ENCODE results near the gene KCNK16.

Gene KCNK16

DNA sequence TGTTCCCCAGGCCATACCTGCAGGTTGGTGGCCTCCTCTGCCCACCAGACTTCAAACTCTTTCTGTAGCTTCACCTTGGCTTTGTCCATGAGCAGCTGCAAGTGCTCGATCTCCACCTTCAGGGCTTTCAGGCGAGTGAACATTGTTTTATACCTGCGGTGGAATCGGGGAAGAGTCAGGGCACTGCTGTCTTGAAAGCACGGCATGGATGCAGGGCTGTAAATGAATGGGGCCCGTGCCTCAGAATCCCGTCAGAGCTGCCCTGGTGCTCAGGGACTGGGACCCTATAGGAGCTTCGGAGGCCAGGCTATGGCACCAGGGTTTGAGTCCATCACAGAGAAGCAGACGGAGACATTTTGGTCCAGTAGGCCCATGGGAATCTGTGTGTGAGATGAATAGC is 37.9 kb upstream of the KCNK16 start:
- Histone ChIP-seq H3K9me3 (ENCODE audit: control insufficient read depth, low read length) (no peaks in the 10 kb centered on the region), H3K9ac (no peak overlapping the region), H3K4me2 (ENCODE audit: low read length) (no peak overlapping the region), H3K4me1 (no peaks in the 10 kb centered on the region), H3K27me3 (ENCODE audit: control insufficient read depth, insufficient read depth, low read length) (no peaks in the 10 kb centered on the region), H3K27ac (no peak overlapping the region), H3K36me3 (ENCODE audit: control insufficient read depth, insufficient read depth, low read length) (no peaks in the 10 kb centered on the region), H2AFZ (no peak overlapping the region), H3K4me3 (ENCODE audit: low read depth, low read length) (no peak overlapping the region), H3K79me2 (no peaks in the 10 kb centered on the region)
- TF ChIP-seq, protein P1, sequence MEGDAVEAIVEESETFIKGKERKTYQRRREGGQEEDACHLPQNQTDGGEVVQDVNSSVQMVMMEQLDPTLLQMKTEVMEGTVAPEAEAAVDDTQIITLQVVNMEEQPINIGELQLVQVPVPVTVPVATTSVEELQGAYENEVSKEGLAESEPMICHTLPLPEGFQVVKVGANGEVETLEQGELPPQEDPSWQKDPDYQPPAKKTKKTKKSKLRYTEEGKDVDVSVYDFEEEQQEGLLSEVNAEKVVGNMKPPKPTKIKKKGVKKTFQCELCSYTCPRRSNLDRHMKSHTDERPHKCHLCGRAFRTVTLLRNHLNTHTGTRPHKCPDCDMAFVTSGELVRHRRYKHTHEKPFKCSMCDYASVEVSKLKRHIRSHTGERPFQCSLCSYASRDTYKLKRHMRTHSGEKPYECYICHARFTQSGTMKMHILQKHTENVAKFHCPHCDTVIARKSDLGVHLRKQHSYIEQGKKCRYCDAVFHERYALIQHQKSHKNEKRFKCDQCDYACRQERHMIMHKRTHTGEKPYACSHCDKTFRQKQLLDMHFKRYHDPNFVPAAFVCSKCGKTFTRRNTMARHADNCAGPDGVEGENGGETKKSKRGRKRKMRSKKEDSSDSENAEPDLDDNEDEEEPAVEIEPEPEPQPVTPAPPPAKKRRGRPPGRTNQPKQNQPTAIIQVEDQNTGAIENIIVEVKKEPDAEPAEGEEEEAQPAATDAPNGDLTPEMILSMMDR (IDR thresholded peaks at IDR 0.05) = no peak

DNA sequence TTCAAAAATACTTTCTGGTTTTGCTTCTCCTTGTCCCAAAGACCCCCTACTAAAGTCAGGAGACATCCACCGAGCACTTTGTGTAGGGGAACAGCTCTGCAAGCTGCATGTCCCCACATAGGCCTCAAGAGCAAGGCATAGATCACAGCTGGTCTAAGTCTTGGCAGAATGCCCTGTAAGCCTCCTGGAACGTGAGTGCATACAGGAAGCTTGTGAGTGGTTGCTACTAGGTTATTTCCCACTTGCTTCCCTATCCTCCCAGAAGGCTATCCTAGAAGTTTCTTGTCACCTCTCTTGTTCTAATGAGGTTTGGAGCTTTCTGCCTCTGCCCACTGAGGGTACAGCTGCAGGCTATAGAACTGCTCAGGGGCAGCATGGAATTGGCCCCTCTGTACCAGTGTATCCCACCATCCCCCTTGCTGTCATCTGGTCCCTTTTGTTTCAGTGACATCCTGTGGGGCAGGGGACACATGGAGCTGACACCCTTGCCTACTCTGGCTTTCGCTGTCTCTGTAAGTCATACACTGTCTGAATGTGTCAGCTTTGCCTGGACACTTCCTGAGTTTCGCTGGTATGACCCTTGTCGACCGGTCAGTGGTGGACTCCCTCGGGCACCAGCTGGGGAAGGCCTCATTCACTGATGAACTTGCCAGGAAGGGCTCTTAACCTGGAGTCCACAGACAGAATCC is 35.6 kb upstream of the KCNK16 start:
- Histone ChIP-seq H2AFZ (no peak overlapping the region), H3K4me3 (ENCODE audit: low read depth, low read length) (no peak overlapping the region), H3K27ac (no peak overlapping the region), H3K9me3 (ENCODE audit: control insufficient read depth, low read length) (no peaks in the 10 kb centered on the region), H3K4me2 (ENCODE audit: low read length) (no peak overlapping the region), H3K79me2 (no peaks in the 10 kb centered on the region), H3K36me3 (ENCODE audit: control insufficient read depth, insufficient read depth, low read length) (no peaks in the 10 kb centered on the region), H3K27me3 (ENCODE audit: control insufficient read depth, insufficient read depth, low read length) (no peaks in the 10 kb centered on the region), H3K4me1 (no peaks in the 10 kb centered on the region), H3K9ac (no peak overlapping the region)
- TF ChIP-seq, protein P1 (IDR thresholded peaks at IDR 0.05) = no peak

DNA sequence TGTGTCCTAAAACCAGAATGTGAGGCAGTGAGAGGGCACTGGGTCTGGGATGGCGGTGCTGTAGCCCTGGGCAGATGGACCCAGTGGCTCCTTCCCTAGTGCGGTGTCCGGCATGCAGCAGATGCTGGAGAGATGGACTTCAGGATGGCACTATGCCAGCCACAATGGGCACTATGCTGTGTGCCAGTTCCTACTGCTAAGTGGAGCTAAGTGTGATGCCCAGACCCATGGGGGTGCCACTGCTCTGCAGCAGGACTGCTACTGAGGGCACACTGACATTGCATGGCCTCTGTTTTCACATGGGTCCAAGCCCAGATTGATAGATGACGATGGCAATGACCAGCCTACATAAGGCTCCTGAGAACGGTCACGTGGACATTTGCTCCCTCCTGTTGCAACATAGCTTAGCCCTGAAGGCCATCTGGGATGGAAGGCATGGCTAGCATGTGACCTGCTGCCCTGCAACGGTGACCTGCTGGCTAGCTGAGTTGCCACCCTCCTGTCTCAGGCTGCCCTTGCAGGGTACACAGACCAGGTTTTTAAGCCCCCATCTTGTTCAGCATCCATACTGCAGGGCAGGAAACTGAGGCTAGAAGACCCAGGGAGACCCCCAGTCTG is 31.3 kb upstream of the KCNK16 start:
- H3K4me1 ChIP-seq = no peaks in the 10 kb centered on the region
- no peaks in the 10 kb centered on the region for H3K36me3 ChIP-seq (ENCODE audit: control insufficient read depth, insufficient read depth, low read length)
- no peaks in the 10 kb centered on the region for H3K79me2 ChIP-seq
- H3K9ac ChIP-seq = no peak overlapping the region
- TF ChIP-seq, protein P1 (IDR thresholded peaks at IDR 0.05) = no peak
- no peak overlapping the region for H3K4me3 ChIP-seq (ENCODE audit: low read depth, low read length)
- no peak overlapping the region for H2AFZ ChIP-seq
- H3K27me3 ChIP-seq (ENCODE audit: control insufficient read depth, insufficient read depth, low read length) = no peaks in the 10 kb centered on the region
- no peak overlapping the region for H3K4me2 ChIP-seq (ENCODE audit: low read length)
- no peaks in the 10 kb centered on the region for H3K9me3 ChIP-seq (ENCODE audit: control insufficient read depth, low read length)
- no peak overlapping the region for H3K27ac ChIP-seq

DNA sequence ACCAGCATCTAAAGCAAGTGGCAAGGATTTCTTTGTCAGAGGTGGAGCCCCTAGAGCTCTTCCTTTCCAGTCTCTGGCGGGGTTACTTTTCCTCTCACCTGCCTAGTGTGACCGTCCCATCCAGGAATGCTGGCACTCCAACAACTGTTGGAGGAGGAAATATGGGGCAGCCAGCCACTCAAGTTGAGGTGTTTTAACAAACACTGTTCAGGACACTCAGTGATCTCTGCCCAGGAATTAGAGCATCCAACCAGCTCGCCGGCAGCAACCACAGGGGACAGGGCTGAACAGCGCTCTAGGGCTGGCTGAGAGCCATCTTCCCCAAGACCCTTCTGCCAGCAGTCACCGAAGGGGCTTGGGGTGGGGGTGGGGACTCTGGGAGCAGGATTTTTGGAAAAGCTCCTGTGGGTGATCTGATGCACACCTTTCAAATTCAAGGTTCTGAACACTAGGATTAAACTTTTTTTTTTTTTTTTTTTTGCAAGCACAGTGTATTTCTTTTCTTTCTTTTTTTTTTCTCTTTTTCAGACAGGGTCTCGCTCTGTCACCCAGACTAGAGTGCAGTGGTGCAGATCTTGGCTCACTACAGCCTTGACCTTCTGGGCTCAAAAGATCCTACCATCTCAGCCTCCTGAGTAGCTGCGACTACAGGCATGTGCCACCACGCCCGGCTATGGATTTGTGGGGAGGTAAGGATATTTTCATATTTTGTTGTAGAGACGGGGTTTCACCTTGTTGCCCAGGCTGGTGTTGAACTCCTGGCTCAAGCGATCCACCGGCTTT is 28.4 kb upstream of the KCNK16 start:
- Histone ChIP-seq H3K27ac (no peak overlapping the region), H3K9me3 (ENCODE audit: control insufficient read depth, low read length) (no peaks in the 10 kb centered on the region), H3K79me2 (no peaks in the 10 kb centered on the region), H3K27me3 (ENCODE audit: control insufficient read depth, insufficient read depth, low read length) (no peaks in the 10 kb centered on the region), H3K4me1 (no peaks in the 10 kb centered on the region), H3K4me2 (ENCODE audit: low read length) (no peak overlapping the region), H2AFZ (no peak overlapping the region), H3K36me3 (ENCODE audit: control insufficient read depth, insufficient read depth, low read length) (no peaks in the 10 kb centered on the region), H3K4me3 (ENCODE audit: low read depth, low read length) (no peak overlapping the region), H3K9ac (no peak overlapping the region)
- TF ChIP-seq, protein P1 (IDR thresholded peaks at IDR 0.05) = no peak
